Suppressor macrophage treated with lipopolysaccharide for 1 hour (primary cell): Measurements from ENCODE around the gene KCNIP1.
"Not testable (repeated sequence)": the region's sequence is repeated elsewhere in the genome, so short reads cannot be mapped to it uniquely, and the experiment has no call there.

Experiments used
- DNase-seq, 3 donors: peaks; one replicate each; pipeline ENCODE4 v3.0.0-alpha.2; 2020 to 2022

Gene KCNIP1

GRCh38 chr5:170732685-170733084 lies 228.9 kb downstream of the KCNIP1 start:
- DNase-seq, result no peak

DNA sequence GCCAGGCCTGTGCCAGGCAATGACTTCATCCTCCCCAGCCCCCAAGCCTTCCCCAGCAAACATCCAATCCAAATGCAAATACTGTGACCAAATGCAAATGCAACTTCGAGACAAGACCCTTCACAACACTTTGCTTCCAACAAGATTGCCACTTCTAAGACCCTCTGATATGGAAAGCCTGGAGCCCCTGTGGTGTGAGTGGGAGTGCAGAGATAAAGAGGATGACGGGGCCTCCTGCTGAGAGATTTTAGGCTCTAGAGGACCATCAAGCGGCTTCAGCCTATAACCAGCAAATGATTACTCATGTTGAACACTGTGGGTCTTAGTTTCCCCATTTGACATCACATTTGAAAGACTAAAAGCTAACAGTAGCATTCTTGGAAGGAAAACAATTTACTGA lies 233.1 kb downstream of the KCNIP1 start:
- DNase-seq, result no peak

GRCh38 chr5:170737591-170737990 lies 233.8 kb downstream of the KCNIP1 start:
- no peak for DNase-seq

GRCh38 chr5:170738840-170739239 lies 235.0 kb downstream of the KCNIP1 start:
- no peak for DNase-seq

- DNase-seq, result no peak
Measured at GRCh38 chr5:170739446-170739845, 235.6 kb downstream of the KCNIP1 start.

- no peak for DNase-seq
Measured at GRCh38 chr5:170740551-170741205, 236.9 kb downstream of the KCNIP1 start.

DNA sequence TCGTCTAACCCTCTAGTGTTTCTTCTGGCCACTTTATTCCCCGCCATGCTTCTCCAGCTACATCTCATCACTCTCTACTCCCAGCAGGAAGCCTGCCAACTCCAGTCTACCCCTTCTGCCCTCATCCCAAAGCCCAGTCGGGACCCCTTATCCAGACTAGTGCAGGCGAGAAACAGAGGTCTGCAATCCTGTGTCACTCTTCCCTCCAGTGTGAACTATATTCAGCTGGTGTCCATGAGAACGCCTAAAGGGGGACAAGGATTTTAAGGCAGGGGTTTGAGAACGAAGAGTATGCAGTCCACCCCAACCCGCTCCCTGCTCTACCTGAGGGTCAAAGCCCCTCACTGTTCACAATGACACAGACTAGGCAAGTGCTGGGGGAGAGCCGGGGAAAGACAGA lies 238.0 kb downstream of the KCNIP1 start:
- no peak for DNase-seq

- no peak for DNase-seq
Measured at GRCh38 chr5:170743876-170744212, 240.0 kb downstream of the KCNIP1 start.

DNA sequence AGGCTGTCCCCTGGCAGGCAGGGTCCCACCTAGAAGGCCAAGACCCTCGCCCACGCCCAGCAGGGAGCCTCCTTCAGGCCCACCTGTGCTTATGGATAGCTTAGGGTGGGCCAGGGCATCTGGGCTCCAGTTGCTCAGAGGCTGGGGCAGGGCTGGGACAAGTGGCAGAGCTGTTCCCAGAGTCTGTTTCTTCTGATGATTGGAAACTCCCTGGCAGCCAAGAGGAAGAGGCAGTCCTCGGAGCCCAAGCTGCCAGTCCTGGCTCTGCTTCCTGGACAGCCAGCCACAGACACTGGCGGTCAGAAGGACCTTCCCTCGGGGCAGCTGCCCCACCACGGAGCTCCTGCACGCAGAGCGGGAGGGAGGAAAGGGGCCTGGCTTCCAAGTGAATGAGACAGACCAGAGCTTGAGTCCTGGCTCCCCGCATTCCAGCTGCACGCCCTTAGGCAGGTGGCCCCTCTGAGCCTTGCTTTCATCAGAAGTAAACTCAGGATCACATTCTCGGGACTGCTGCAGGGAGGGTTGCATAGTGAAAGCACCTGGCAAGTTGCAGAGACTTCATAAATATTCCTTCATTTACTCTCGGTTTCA lies 241.8 kb downstream of the KCNIP1 start:
- peak in 1 of 3 donors; percentile 20 for DNase-seq

DNA sequence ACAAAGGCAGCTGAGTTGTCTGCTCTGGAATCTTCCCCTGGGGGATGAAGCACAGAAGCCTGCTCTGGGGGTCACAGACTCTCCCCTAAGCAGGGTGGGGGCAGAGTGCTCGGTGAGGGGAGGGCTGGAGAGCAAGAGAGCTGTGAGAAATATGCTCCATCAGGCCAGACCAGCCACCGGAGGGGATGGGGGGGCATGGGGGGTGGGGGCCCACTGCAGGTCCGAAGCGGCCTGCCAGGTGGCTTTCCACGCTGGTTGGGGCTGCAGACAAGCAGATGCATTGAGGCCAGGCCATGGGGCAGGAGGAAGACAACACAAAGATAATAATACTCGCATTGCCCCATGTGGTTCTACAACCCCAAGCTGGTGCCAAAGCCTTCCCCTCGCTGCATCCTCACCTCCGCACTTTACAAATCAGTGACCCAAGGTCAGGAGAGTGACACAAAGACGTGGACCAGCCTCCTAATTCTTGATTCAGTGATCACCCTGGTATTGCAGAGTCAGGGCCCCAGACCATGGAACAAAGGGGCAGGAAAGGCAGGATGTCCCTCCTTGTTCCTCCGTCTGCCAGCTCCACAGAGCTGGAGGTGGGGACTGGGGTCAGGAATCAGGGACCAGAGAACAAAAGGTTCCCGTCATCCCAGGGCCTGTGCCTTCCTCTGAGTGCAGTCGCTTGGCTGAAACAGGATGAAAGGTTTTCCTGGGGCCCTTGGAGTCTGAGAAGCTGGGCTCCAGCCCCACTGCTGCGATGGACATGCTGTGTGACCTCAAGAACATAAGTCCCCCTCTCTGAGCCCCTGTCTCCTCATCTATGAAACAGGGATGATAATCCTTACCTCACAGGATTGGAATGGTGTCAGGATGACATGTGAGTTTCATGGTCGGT lies 242.5 kb downstream of the KCNIP1 start:
- DNase-seq, result no peak

- no peak for DNase-seq
Measured at GRCh38 chr5:170746961-170747340, 243.1 kb downstream of the KCNIP1 start.

- DNase-seq, result no peak
Measured at GRCh38 chr5:170747357-170747756, 243.5 kb downstream of the KCNIP1 start.

DNA sequence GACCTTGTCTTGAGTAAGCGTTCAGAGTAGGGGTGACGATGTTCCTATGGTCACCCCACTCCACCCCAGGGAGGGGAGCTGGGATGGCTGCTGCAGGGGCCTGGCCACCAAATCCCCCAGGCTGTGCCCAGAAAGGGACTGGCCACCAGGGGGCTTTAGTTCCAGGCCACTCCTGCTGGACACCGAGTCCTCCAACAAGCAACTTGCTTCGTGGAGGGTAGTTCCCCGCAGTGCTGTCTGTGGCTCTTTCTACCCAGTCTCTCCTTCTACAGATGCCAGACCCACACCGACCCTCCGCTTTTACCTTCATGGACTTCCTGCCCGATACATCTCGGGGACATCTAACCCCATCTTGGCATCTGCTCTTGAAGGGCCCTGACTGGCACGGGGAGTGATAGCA lies 244.0 kb downstream of the KCNIP1 start:
- peak; percentile 18 to 38 (median 25) for DNase-seq

- DNase-seq, result no peak
Measured at GRCh38 chr5:170748951-170749471, 245.2 kb downstream of the KCNIP1 start.

GRCh38 chr5:170749911-170750431 lies 246.2 kb downstream of the KCNIP1 start:
- no peak for DNase-seq

DNA sequence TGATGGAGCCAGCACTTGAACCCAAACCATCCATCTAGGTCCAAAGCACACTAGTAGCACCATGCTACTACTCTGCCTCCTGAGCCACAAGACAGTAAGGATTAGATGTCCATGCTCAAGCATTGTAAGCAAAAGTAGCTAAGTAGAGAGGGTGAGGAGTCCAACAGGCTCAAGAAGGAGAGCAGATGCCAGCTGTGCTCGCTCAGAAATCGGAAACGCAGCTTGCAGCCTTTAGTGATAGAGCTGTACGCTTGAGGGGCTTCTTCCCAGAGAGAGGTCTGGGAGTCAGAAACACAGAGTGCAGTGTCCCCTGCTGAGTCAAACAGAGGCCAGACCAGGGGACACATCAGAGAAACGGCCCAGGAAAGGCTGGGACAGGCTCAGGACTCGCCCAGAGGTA lies 247.0 kb downstream of the KCNIP1 start:
- no peak for DNase-seq

DNA sequence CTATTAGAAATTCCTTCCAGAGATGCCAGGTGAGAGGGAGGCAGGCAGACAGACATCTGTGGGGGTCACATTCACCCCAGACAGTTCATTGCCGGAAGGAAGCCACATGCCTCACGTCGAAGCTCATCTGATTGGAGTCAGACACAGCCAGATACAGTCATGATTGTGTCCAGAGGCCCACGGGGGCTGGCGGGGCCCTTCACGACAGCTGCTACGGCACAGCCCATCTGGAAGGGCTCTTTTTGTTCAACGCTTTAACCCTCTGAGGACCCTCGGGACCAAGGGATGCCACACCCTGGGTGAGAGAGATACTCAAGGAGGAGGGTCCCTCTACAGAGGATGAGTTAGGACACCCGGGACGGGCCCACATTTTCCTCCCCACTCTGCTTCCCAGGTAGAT lies 247.8 kb downstream of the KCNIP1 start:
- no peak for DNase-seq

- no peak for DNase-seq
Measured at GRCh38 chr5:170752257-170753215, 248.7 kb downstream of the KCNIP1 start.

- no peak for DNase-seq
Measured at GRCh38 chr5:170753311-170753710, 249.5 kb downstream of the KCNIP1 start.

- DNase-seq, result not testable (repeated sequence)
Measured at GRCh38 chr5:170754508-170754907, 250.7 kb downstream of the KCNIP1 start.

DNA sequence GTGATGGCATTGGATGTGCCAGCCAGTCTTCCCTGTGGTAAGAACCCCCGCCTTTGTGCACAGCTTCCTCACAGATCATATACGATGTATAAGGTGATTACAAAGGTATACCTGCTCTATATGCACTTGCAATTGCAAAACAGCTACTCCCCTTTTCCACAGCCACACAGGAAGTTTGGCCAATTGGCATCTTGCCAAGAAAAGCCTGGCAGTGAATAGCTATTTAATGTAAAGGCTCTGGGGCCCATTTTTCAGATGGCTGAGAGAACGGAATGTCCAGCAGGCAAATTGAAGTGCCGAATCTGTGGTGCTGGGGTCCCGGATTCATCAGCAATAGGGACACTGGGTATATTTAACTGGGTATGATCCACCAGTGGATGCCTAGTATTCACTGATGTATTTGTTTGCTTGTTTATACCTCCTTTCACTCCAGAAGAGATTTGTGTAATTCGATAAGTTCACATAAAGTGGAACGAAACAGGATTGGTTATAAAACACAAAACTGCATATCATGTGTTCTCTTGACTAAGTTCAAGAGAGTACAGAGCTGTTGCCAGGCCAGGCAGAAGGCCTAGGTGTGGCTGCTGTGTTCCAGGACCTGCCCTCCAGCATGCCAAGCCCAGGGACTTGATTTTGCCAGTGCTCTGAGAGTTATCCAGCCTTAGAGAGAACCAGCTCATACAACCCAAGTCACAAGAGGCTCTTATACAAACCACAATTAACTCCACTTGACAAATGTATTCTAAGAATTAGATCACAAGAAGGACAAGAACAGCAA lies 252.0 kb downstream of the KCNIP1 start:
- no peak for DNase-seq

DNA sequence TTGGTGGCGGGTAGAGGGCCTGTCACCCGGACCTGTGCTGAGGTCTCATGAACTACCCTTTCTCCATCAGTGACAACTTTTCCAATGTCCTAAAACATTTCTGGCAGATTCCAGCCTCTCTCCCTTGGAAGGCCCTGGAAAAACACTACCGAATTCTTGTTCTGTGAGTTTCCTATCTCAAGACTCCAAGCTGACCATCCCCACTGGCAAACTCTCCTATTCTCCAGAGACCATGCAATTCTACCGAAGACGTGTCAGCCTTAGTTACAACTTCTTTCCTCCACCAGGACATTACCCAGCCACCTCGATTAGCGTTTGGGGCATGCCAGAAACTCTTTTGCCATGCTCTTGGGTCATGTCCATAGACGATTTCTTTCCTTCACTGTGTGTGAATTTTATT lies 252.9 kb downstream of the KCNIP1 start:
- DNase-seq, result no peak
